Stimulated activated CD8-positive, alpha-beta memory T cell treated with anti-CD3 and anti-CD28 coated beads, Interleukin-7, amount 100 ng/mL, for 24 hours (primary cell): ENCODE results near the gene DNAI1.
"Not testable (repeated sequence)": the region's sequence is repeated elsewhere in the genome, so short reads cannot be mapped to it uniquely, and the experiment has no call there.

ENCODE experiments used
- DNase-seq: peaks from one replicate; pipeline ENCODE4 v3.0.0-alpha.2; 2020; ENCODE audit warnings: low read depth

Gene DNAI1

GRCh38 chr9:34513567-34514214 lies 55.1 kb downstream of the DNAI1 start:
- DNase-seq: no peak

- no peak for DNase-seq
Measured at GRCh38 chr9:34514401-34514800, 55.8 kb downstream of the DNAI1 start.

- DNase-seq: no peak
Measured at GRCh38 chr9:34514816-34515215, 56.2 kb downstream of the DNAI1 start.

GRCh38 chr9:34515959-34516358 lies 57.4 kb downstream of the DNAI1 start:
- no peak for DNase-seq

- no peak for DNase-seq
Measured at GRCh38 chr9:34517185-34517584, 58.6 kb downstream of the DNAI1 start.

GRCh38 chr9:34518110-34518616 lies 59.6 kb downstream of the DNAI1 start:
- no peak for DNase-seq

- no peak for DNase-seq
Measured at GRCh38 chr9:34518896-34519295, 60.3 kb downstream of the DNAI1 start.

GRCh38 chr9:34519321-34520020 lies 60.9 kb downstream of the DNAI1 start:
- no peak for DNase-seq

- DNase-seq: no peak
Measured at GRCh38 chr9:34520096-34520495, 61.5 kb downstream of the DNAI1 start.

- DNase-seq: no peak
Measured at GRCh38 chr9:34520505-34521385, 62.1 kb downstream of the DNAI1 start.

- no peak for DNase-seq
Measured at GRCh38 chr9:34521406-34522045, 62.9 kb downstream of the DNAI1 start.

- no peak for DNase-seq
Measured at GRCh38 chr9:34522091-34522887, 63.7 kb downstream of the DNAI1 start.

GRCh38 chr9:34522971-34523797 lies 64.6 kb downstream of the DNAI1 start, which contains the start of gene ENHO:
Gene ENHO, minus strand, starts transcription at chr9:34522990. Its CDS starts 1,295 bp downstream, at chr9:34521695.
- DNase-seq: peak; percentile 74

GRCh38 chr9:34524349-34524748 lies 65.7 kb downstream of the DNAI1 start:
- DNase-seq: no peak

GRCh38 chr9:34526026-34526425 lies 67.4 kb downstream of the DNAI1 start:
- no peak for DNase-seq

- not testable (repeated sequence) for DNase-seq
Measured at GRCh38 chr9:34532041-34532440, 73.4 kb downstream of the DNAI1 start.

- DNase-seq: no peak
Measured at GRCh38 chr9:34536685-34537084, 78.1 kb downstream of the DNAI1 start.

GRCh38 chr9:34540827-34541226 lies 82.2 kb downstream of the DNAI1 start:
- DNase-seq: no peak

- DNase-seq: no peak
Measured at GRCh38 chr9:34541540-34541939, 82.9 kb downstream of the DNAI1 start.

GRCh38 chr9:34544035-34544434 lies 85.4 kb downstream of the DNAI1 start:
- DNase-seq: no peak
